GM12878 (cell line): ENCODE measurements around the gene SYCN. TPM values are rescaled to one million over a fixed set of nuclear protein-coding genes. Genes with fewer than 3 reads are reported as not detected.

Source experiments
- ATAC-seq: fragments of 200-7000 bp; cut with Tn5 transposase; 3 replicates; pipeline ENCODE4 v1.9.1; 2020; ENCODE audit warnings: mild to moderate bottlenecking, moderate library complexity
- BruUV-seq: library from RNA; stranded (reverse); fragments of 400-500 nt; replicated peaks from 2 replicates; lab custom pipeline; 2021; lab: Mats Ljungman, UMichigan
- CTCF ChIA-PET: fragments of 300-600 bp; sonication (Branson Sonifier 250); formaldehyde crosslinking; extraction: SDS; loops from one replicate; lab custom pipeline; 2021; ENCODE audit warnings: inconsistent platforms; lab: Yijun Ruan, JAX
- POLR2A ChIA-PET: fragments of 350-600 bp; formaldehyde crosslinking; extraction: SDS; loops from one replicate; lab custom pipeline; 2021; ENCODE audit warnings: inconsistent platforms; lab: Charles Lee
- RAD21 ChIA-PET: fragments of 300-600 bp; sonication (Branson Sonifier 250); formaldehyde crosslinking; loops from one replicate; lab custom pipeline; 2023; ENCODE audit warnings: antibody characterized with exemption; ENCODE audit not compliant: unreplicated experiment; lab: Charles Lee
- SMC1A ChIA-PET: fragments of 300-600 bp; sonication (Branson Sonifier 250); formaldehyde crosslinking; loops from one replicate; lab custom pipeline; 2023; ENCODE audit not compliant: unreplicated experiment, uncharacterized antibody; lab: Charles Lee
- DNase-seq: peaks from one replicate; pipeline ENCODE4 v3.0.0-alpha.2; 2011; ENCODE audit warnings: low read depth, low spot score
- FAIRE-seq: peaks from 3 replicates; lab custom pipeline; 2011; peaks lifted over from hg19 to GRCh38; lab: Jason Lieb, UNC
- H2AFZ ChIP-seq: 2 replicates; pipeline ENCODE4 v1.6.0; 2011; ENCODE audit warnings: low read depth, low read length, control low read depth; ENCODE audit not compliant: control insufficient read depth
- H3K27ac ChIP-seq: 2 replicates; pipeline ENCODE4 v1.5.1; 2011; ENCODE audit warnings: control low read depth; ENCODE audit not compliant: control insufficient read depth, insufficient read depth
- H3K27me3 ChIP-seq, 2 experiments: replicated peaks in 1 of 2; 2 replicates each; pipeline versions ENCODE4 v1.6.0 to v1.6.1; 2011; ENCODE audit warnings: low read length in 1 of 2; ENCODE audit not compliant: control insufficient read depth in 2 of 2, insufficient read depth in 2 of 2
- H3K36me3 ChIP-seq, 2 experiments: 2 replicates each; pipeline ENCODE4 v1.5.1; 2011; ENCODE audit warnings: low read length in 1 of 2; ENCODE audit not compliant: control insufficient read depth in 2 of 2, insufficient read depth in 2 of 2
- H3K4me1 ChIP-seq: 2 replicates; pipeline ENCODE4 v1.6.1; 2011; ENCODE audit warnings: mild to moderate bottlenecking, low read length, moderate library complexity, mixed read lengths; ENCODE audit not compliant: control insufficient read depth, insufficient read depth
- H3K4me2 ChIP-seq: 2 replicates; pipeline ENCODE4 v1.6.0; 2011; ENCODE audit warnings: control low read depth; ENCODE audit not compliant: control insufficient read depth, insufficient read depth
- H3K4me3 ChIP-seq: fragments of 200-600 bp; sonication (generic); 2 replicates; pipeline ENCODE4 v1.5.1; 2016
- H3K79me2 ChIP-seq: 2 replicates; pipeline ENCODE4 v1.6.0; 2011; ENCODE audit warnings: low read length; ENCODE audit not compliant: control insufficient read depth, insufficient read depth
- H3K9ac ChIP-seq: 2 replicates; pipeline ENCODE4 v1.8.0; 2011; ENCODE audit warnings: low read length, control low read depth, mixed read lengths; ENCODE audit not compliant: control insufficient read depth, insufficient read depth
- H3K9me3 ChIP-seq: replicated peaks from 3 replicates; pipeline ENCODE4 v1.5.1; 2011; ENCODE audit warnings: mild to moderate bottlenecking, low read length; ENCODE audit not compliant: control insufficient read depth, insufficient read depth
- H4K20me1 ChIP-seq: 2 replicates; pipeline ENCODE4 v1.6.0; 2011; ENCODE audit not compliant: control insufficient read depth, insufficient read depth
- ASH2L ChIP-seq: fragments of 300-600, 200-600 bp; sonication (generic); IDR thresholded peaks from 2 replicates; pipeline ENCODE4 v1.6.1; 2017; ENCODE audit warnings: low read depth, mild to moderate bottlenecking, borderline replicate concordance
- CEBPB ChIP-seq, 2 experiments: fragments of 150-350 bp in 1 of 2; IDR thresholded peaks; 2 replicates each; pipeline ENCODE4 v1.6.1; 2012 to 2014; ENCODE audit warnings: low read depth in 2 of 2, low read length in 2 of 2, borderline replicate concordance in 1 of 2, inconsistent platforms in 1 of 2
- E2F4 ChIP-seq: IDR thresholded peaks from 2 replicates; pipeline ENCODE4 v1.6.1; 2012; ENCODE audit warnings: low read depth, low read length, improper control_type of control experiment
- HCFC1 ChIP-seq: fragments of 150-350 bp; IDR thresholded peaks from 2 replicates; pipeline ENCODE4 v1.6.1; 2014; ENCODE audit warnings: low read length
- IRF5 ChIP-seq: fragments of 450-650 bp; IDR thresholded peaks from 2 replicates; pipeline ENCODE4 v1.6.1; 2017; ENCODE audit warnings: borderline replicate concordance
- JUNB ChIP-seq: IDR thresholded peaks from 2 replicates; pipeline ENCODE4 v1.6.1; 2016; ENCODE audit warnings: antibody characterized with exemption, mild to moderate bottlenecking
- SIN3A ChIP-seq: IDR thresholded peaks from 2 replicates; pipeline ENCODE4 v1.6.1; 2012; ENCODE audit warnings: low read depth, low read length, improper control_type of control experiment
- TCF12 ChIP-seq: IDR thresholded peaks from 2 replicates; pipeline ENCODE4 v1.6.1; 2011; ENCODE audit warnings: low read depth, mild to moderate bottlenecking, low read length
- WGBS: methylation state at CpG from one replicate; pipeline ENCODE4 v1.1.6; 2016; ENCODE audit warnings: low lambda C conversion rate; ENCODE audit not compliant: insufficient replicate concordance, insufficient coverage; ENCODE audit errors: missing lambda C conversion rate; 5-methylcytosine and 5-hydroxymethylcytosine counted together
- in situ Hi-C: fragments of 300-500 bp; cut with MboI; formaldehyde crosslinking; loops from 9 replicates; pipeline ENCODE4 v1.14.3; 2018; ENCODE audit warnings: mixed read lengths
- intact Hi-C: fragments of 100-400 bp; cut with micrococcal nuclease; formaldehyde crosslinking; loops from one replicate; pipeline ENCODE4 v1.14.2; 2022; ENCODE audit not compliant: unreplicated experiment
- polyA plus RNA-seq, 11 experiments: library from polyadenylated mRNA; depleted of rRNA in 4 of 11; unstranded in 6 of 11; stranded (reverse) in 5 of 11; fragments of >200 nt; fragmentation: Nextera tagmentation in 4 of 11; fragmentation: Illumina TruSeq in 1 of 11; extraction: Ambion mirVana in 4 of 11; extraction: Trizol in 1 of 11; gene quantifications; 1 replicate in 1 of 11; 2 replicates in 10 of 11; pipeline versions ENCODE4 v1.2.1 to v1.2.3, GENCODE V29; 2011 to 2016; ENCODE audit warnings: inconsistent platforms in 2 of 11, missing spikeins in 2 of 11, low read depth in 1 of 11
- total RNA-seq, 4 experiments: library from RNA; depleted of rRNA in 3 of 4; stranded (reverse); fragments of >200 nt in 3 of 4; fragmentation: Illumina TruSeq in 1 of 4; extraction: Trizol in 1 of 4; gene quantifications; 2 replicates each; pipeline versions ENCODE4 v1.2.1 to v1.2.3, GENCODE V29; 2013 to 2021

SYCN gene
- total and polyA plus RNA-seq, 10 of the 15 experiments (the other 5 are each of a cell fraction or from before 2014, with no cell fraction given): 0.54 TPM; not detected in 9

DNA sequence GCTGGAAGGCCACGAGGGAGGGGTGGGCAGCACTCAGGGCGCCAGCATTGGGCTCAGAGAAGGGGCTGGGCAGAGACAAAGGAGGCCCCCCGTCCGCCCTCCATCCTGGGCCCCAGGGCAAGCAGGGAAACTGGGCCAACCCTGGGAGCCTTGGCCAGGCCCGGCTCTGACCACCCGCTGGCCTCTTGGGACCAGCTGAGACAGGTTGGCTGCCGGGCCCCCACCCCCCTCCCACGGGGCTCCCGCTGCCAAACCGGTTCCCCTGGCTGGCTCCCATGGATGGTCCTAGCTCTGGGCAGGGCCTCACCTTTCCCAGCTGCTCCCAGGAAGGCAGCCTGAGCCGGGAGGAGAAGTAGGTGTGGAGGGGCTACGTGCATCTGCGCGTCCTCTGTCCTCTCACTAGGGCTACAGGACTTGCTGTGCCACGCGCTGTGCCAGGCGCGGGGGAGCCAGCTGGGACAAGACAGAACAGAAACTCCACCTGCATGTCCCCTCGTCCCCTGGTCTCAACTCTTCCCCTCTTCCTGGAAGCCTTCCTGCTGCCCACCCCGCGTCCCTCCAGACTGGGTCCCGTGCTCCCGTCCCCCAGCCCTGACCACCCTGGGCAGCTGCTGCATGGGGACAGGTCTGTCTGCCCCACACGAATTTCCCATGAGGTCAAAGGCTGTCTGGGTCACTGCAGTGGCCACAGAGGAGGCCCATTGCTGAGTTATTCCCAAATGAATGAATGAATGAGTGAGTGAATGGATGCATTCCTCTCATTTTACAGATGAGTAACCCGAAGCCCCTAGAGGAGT is 36.4 kb downstream of the SYCN start (continued):
- TF ChIP-seq CEBPB (IDR thresholded peaks at IDR 0.05; ENCODE audit: borderline replicate concordance in 1 of 2, low read depth in 2 of 2, low read length in 2 of 2) (no peak), JUNB (no peak), IRF5 (no peak), E2F4 (no peak)

GRCh38 chr19:39166571-39167391 is 37.3 kb downstream of the SYCN start:
- H3K79me2 ChIP-seq: no peaks in the 10 kb centered on the region
- ChIA-PET SMC1A (no interaction called here), RAD21 (no interaction called here), POLR2A (no interaction called here), CTCF (no interaction called here)
- H2AFZ ChIP-seq: no peak overlapping the region
- DNase-seq (no peak), FAIRE-seq (no peak), ATAC-seq (no peak)
- H4K20me1 ChIP-seq: no peaks in the 10 kb centered on the region
- H3K9me3 ChIP-seq: no peaks in the 10 kb centered on the region
- no peak overlapping the region for H3K27ac ChIP-seq
- no peak overlapping the region for H3K9ac ChIP-seq
- 83% methylated on average over 23 of the region's 24 CpGs for WGBS
- no peak overlapping the region for H3K4me2 ChIP-seq
- no peak overlapping the region for H3K4me3 ChIP-seq
- no peaks in the 10 kb centered on the region for H3K27me3 ChIP-seq
- in situ Hi-C loops: no loop called here
- H3K36me3 ChIP-seq: peaks cover 0 to 12% of the 10 kb centered on the region in 2 experiments; a peak in 2 of 4 replicates
- H3K4me1 ChIP-seq: no peaks in the 10 kb centered on the region
- no TSS peak for BruUV-seq
- intact Hi-C loops: no loop called here
- TF ChIP-seq SIN3A: no peak
- TF ChIP-seq ASH2L: no peak
- no peak for TF ChIP-seq HCFC1
- no peak for TF ChIP-seq TCF12
